SU-DHL-6 (cell line): ENCODE measurements around the gene RCC2.

ENCODE experiments used
- H2AFZ ChIP-seq: fragments of 200-600 bp; sonication (generic); 2 replicates; pipeline ENCODE4 v1.6.1; 2014; ENCODE audit warnings: low read depth, mild to moderate bottlenecking, moderate library complexity, mixed read lengths, antibody characterized with exemption, low read length; ENCODE audit not compliant: severe bottlenecking
- H3F3A ChIP-seq: fragments of 200-600 bp; shearing (Covaris generic); 2 replicates; pipeline ENCODE4 v1.6.0; 2016; ENCODE audit warnings: antibody characterized with exemption, mild to moderate bottlenecking; ENCODE audit not compliant: insufficient read depth
- H3K27ac ChIP-seq: fragments of 200-600 bp; sonication (generic); 2 replicates; pipeline ENCODE4 v1.5.1; 2016; ENCODE audit warnings: low read depth, mild to moderate bottlenecking, low read length, moderate library complexity, mixed read lengths
- H3K27me3 ChIP-seq: fragments of 200-600 bp; sonication (generic), shearing (Covaris generic); 2 replicates; pipeline ENCODE4 v1.6.0; 2014; ENCODE audit warnings: mild to moderate bottlenecking, low read length
- H3K36me3 ChIP-seq: fragments of 200-600 bp; sonication (generic); 2 replicates; pipeline ENCODE4 v1.6.1; 2014; ENCODE audit warnings: mild to moderate bottlenecking, low read length, mixed read lengths
- H3K4me2 ChIP-seq: fragments of 300-600, 200-600 bp; shearing (Covaris generic), sonication (generic); 2 replicates; pipeline ENCODE4 v1.6.0; 2014; ENCODE audit warnings: low read length, low read depth, mild to moderate bottlenecking; ENCODE audit not compliant: poor library complexity, severe bottlenecking
- H3K4me3 ChIP-seq: fragments of 200-600 bp; sonication (generic); 2 replicates; pipeline ENCODE4 v1.5.1; 2014; ENCODE audit warnings: antibody characterized with exemption, low read length, mild to moderate bottlenecking, mixed read lengths; ENCODE audit not compliant: insufficient read depth, poor library complexity, severe bottlenecking
- H3K79me2 ChIP-seq: fragments of 200-600 bp; sonication (generic); 2 replicates; pipeline ENCODE4 v1.6.1; 2014; ENCODE audit warnings: mild to moderate bottlenecking, low read length, moderate library complexity; ENCODE audit not compliant: insufficient read depth
- H3K9ac ChIP-seq: fragments of 200-600 bp; sonication (generic); 2 replicates; pipeline ENCODE4 v1.7.0; 2014; ENCODE audit warnings: mild to moderate bottlenecking, low read length
- H3K9me2 ChIP-seq: fragments of 200-600 bp; sonication (generic); replicated peaks from 2 replicates; pipeline ENCODE4 v1.6.1; 2014; ENCODE audit warnings: low read length; ENCODE audit not compliant: insufficient read depth
- H3K9me3 ChIP-seq: fragments of 200-600 bp; sonication (generic); 2 replicates; pipeline ENCODE4 v1.6.1; 2014; ENCODE audit warnings: low read length, mixed read lengths; ENCODE audit not compliant: insufficient read depth
- H4K20me1 ChIP-seq: fragments of 200-600 bp; sonication (generic); 2 replicates; pipeline ENCODE4 v1.6.1; 2014; ENCODE audit warnings: low read depth, mild to moderate bottlenecking, antibody characterized with exemption, low read length, moderate library complexity, mixed read lengths
- CTCF ChIP-seq: fragments of 200-600 bp; sonication (generic); IDR thresholded peaks from one replicate; pipeline ENCODE4 v1.5.1; 2017; ENCODE audit warnings: antibody characterized with exemption, mild to moderate bottlenecking, low read length, moderate library complexity; ENCODE audit not compliant: insufficient read depth, poor library complexity, severe bottlenecking
- EZH2phosphoT487 ChIP-seq: fragments of 200-600 bp; sonication (generic), shearing (Covaris generic); conservative IDR thresholded peaks from 2 replicates; pipeline ENCODE4 v1.6.1; 2018; ENCODE audit warnings: mild to moderate bottlenecking, antibody characterized with exemption, low read length, moderate library complexity, mixed read lengths

Gene RCC2

GRCh38 chr1:17359031-17359430 lies 80.4 kb downstream of the RCC2 start:
- Histone ChIP-seq H3F3A (no peaks in the 10 kb centered on the region), H3K9me2 (no peaks in the 10 kb centered on the region), H3K4me3 (no peak overlapping the region), H4K20me1 (no peaks in the 10 kb centered on the region), H3K36me3 (no peaks in the 10 kb centered on the region), H2AFZ (no peak overlapping the region), H3K9ac (no peak overlapping the region), H3K79me2 (no peaks in the 10 kb centered on the region), H3K27me3 (no peaks in the 10 kb centered on the region), H3K27ac (no peak overlapping the region), H3K9me3 (no peaks in the 10 kb centered on the region), H3K4me2 (no peak overlapping the region)
- TF ChIP-seq EZH2phosphoT487 (no peak), CTCF (no peak)

- H2AFZ ChIP-seq = no peak overlapping the region
Measured at GRCh38 chr1:17358557-17358956, 80.9 kb downstream of the RCC2 start.

More at GRCh38 chr1:17358557-17358956, 80.9 kb downstream of the RCC2 start:
- Histone ChIP-seq H3K9ac (no peak overlapping the region), H3K4me2 (no peak overlapping the region), H3K79me2 (no peaks in the 10 kb centered on the region), H3K9me3 (no peaks in the 10 kb centered on the region), H3K36me3 (no peaks in the 10 kb centered on the region), H3K9me2 (no peaks in the 10 kb centered on the region), H3K27ac (no peak overlapping the region), H3F3A (no peaks in the 10 kb centered on the region), H3K4me3 (no peak overlapping the region), H4K20me1 (no peaks in the 10 kb centered on the region), H3K27me3 (no peaks in the 10 kb centered on the region)
- no peak for TF ChIP-seq CTCF
- no peak for TF ChIP-seq EZH2phosphoT487
